K562 (cell line): ENCODE data around the gene STK32C. TPM values are rescaled to one million over a fixed set of nuclear protein-coding genes. Genes with fewer than 3 reads are reported as not detected.

Experiments used
- ATAC-seq: fragments of 200-7000 bp; cut with Tn5 transposase; 3 replicates; pipeline ENCODE4 v1.9.1; 2020; ENCODE audit warnings: moderate library complexity
- BruUV-seq: library from RNA; stranded (reverse); fragments of 400-500 nt; replicated peaks from 2 replicates; lab custom pipeline; 2021; lab: Mats Ljungman, UMichigan
- CTCF ChIA-PET: fragments of 300-600 bp; formaldehyde crosslinking; extraction: SDS; loops from one replicate; lab custom pipeline; 2021; ENCODE audit warnings: low intra/inter-chr PET ratio; lab: Yijun Ruan, JAX
- POLR2A ChIA-PET: fragments of 300-600, 350-650 bp; sonication (Branson Sonifier 250); formaldehyde crosslinking; extraction: SDS; loops from one replicate; lab custom pipeline; 2021; ENCODE audit warnings: antibody characterized with exemption, inconsistent platforms; lab: Yijun Ruan, JAX
- DNase-seq, 4 experiments: peaks; one replicate each; pipeline versions ENCODE4 v3.0.0 to v3.0.0-alpha.2; 2011 to 2018; ENCODE audit warnings: low spot score in 3 of 4, mixed read lengths in 3 of 4; ENCODE audit errors: extremely low read depth in 1 of 4
- FAIRE-seq: peaks from 2 replicates; lab custom pipeline; 2011; peaks lifted over from hg19 to GRCh38; lab: Jason Lieb, UNC
- H2AFZ ChIP-seq: 2 replicates; pipeline ENCODE4 v1.6.0; 2011; ENCODE audit warnings: low read depth, low read length, control low read depth, inconsistent platforms
- H3K27ac ChIP-seq: fragments of 200-600 bp; 3 replicates; pipeline ENCODE4 v1.8.0; 2011; ENCODE audit warnings: low read depth, mild to moderate bottlenecking, control low read depth, inconsistent platforms, low read length, moderate library complexity, mixed read lengths; ENCODE audit errors: extremely low read depth
- H3K27me3 ChIP-seq, 2 experiments: fragments of 300-600 bp in 1 of 2; 2 replicates in 1 of 2; 3 replicates in 1 of 2; pipeline versions ENCODE4 v1.6.0 to v1.8.0; 2011; ENCODE audit warnings: inconsistent platforms in 2 of 2, low read length in 2 of 2, mild to moderate bottlenecking in 1 of 2, mixed read lengths in 1 of 2, moderate library complexity in 1 of 2; ENCODE audit not compliant: control insufficient read depth in 2 of 2, insufficient read depth in 2 of 2
- H3K36me3 ChIP-seq: fragments of 300-600 bp; 3 replicates; pipeline ENCODE4 v1.8.0; 2011; ENCODE audit warnings: mild to moderate bottlenecking, low read length, inconsistent platforms; ENCODE audit not compliant: control insufficient read depth, insufficient read depth
- H3K4me1 ChIP-seq, 2 experiments: fragments of 200-600 bp in 1 of 2; replicated peaks in 1 of 2; 2 replicates in 1 of 2; 3 replicates in 1 of 2; pipeline versions ENCODE4 v1.5.1 to v1.8.0; 2011; ENCODE audit warnings: inconsistent platforms in 2 of 2, low read length in 2 of 2, mild to moderate bottlenecking in 1 of 2, mixed read lengths in 1 of 2, moderate library complexity in 1 of 2; ENCODE audit not compliant: control insufficient read depth in 2 of 2, insufficient read depth in 2 of 2
- H3K4me2 ChIP-seq: 2 replicates; pipeline ENCODE4 v1.6.1; 2011; ENCODE audit warnings: low read length, control low read depth, inconsistent platforms, mixed read lengths; ENCODE audit not compliant: insufficient read depth
- H3K4me3 ChIP-seq: fragments of 200-600 bp; sonication (generic), shearing (Covaris generic); 2 replicates; pipeline ENCODE4 v1.5.1; 2016; ENCODE audit warnings: control low read depth, inconsistent platforms
- H3K79me2 ChIP-seq: fragments of 200-600 bp; 3 replicates; pipeline ENCODE4 v1.8.0; 2011; ENCODE audit warnings: low read length, inconsistent platforms; ENCODE audit not compliant: control insufficient read depth, insufficient read depth
- H3K9ac ChIP-seq, 2 experiments: 2 replicates each; pipeline versions ENCODE4 v1.6.0 to v1.6.1; 2011; ENCODE audit warnings: low read depth in 2 of 2, low read length in 2 of 2, control low read depth in 1 of 2, inconsistent platforms in 1 of 2, mild to moderate bottlenecking in 1 of 2, mixed read lengths in 1 of 2; ENCODE audit not compliant: insufficient read depth in 1 of 2
- H3K9me1 ChIP-seq: one replicate; pipeline ENCODE4 v1.6.0; 2011; ENCODE audit warnings: inconsistent platforms, mild to moderate bottlenecking, low read length, moderate library complexity; ENCODE audit not compliant: control insufficient read depth, insufficient read depth
- H3K9me3 ChIP-seq: replicated peaks from 2 replicates; pipeline ENCODE4 v1.5.1; 2011; ENCODE audit warnings: low read depth, low read length, inconsistent platforms; ENCODE audit not compliant: control insufficient read depth, insufficient read depth
- H4K20me1 ChIP-seq: replicated peaks from 2 replicates; pipeline ENCODE4 v1.6.1; 2011; ENCODE audit warnings: low read length, inconsistent platforms, mixed read lengths; ENCODE audit not compliant: control insufficient read depth, insufficient read depth
- FOXJ3 ChIP-seq: sonication (generic); formaldehyde crosslinking; IDR thresholded peaks from 2 replicates; pipeline ENCODE4 v1.4.0; 2020; ENCODE audit warnings: mild to moderate bottlenecking, missing genetic modification reagents
- HSF4 ChIP-seq: fragments of 250-450 bp; sonication (Bioruptor Pico); IDR thresholded peaks from 2 replicates; pipeline ENCODE4 v2.1.2; 2022; ENCODE audit warnings: mild to moderate bottlenecking, moderate library complexity, borderline replicate concordance
- RCOR1 ChIP-seq, 2 experiments: IDR thresholded peaks; 2 replicates each; pipeline ENCODE4 v1.6.1; 2012; ENCODE audit warnings: low read depth in 2 of 2, low read length in 2 of 2, borderline replicate concordance in 1 of 2, improper control_type of control experiment in 1 of 2
- UBTF ChIP-seq, 2 experiments: IDR thresholded peaks; 2 replicates each; pipeline ENCODE4 v1.6.1; 2012; ENCODE audit warnings: improper control_type of control experiment in 2 of 2, low read depth in 2 of 2, low read length in 2 of 2, borderline replicate concordance in 1 of 2
- ZHX1 ChIP-seq: fragments of 150-350 bp; conservative IDR thresholded peaks from 2 replicates; pipeline ENCODE4 v1.6.1; 2014; ENCODE audit warnings: low read length
- WGBS: fragments of 100-300 bp; shearing (Covaris generic); methylation state at CpG from one replicate; pipeline ENCODE4 v1.1.6; 2016; ENCODE audit warnings: low coverage, mixed read lengths; ENCODE audit not compliant: insufficient coverage; ENCODE audit errors: missing lambda C conversion rate; 5-methylcytosine and 5-hydroxymethylcytosine counted together
- in situ Hi-C: fragments of 300-500 bp; cut with MboI; formaldehyde crosslinking; loops from 4 replicates; pipeline ENCODE4 v1.15.0; 2018; ENCODE audit warnings: inconsistent platforms, mixed read lengths
- intact Hi-C: fragments of 100-400 bp; cut with micrococcal nuclease; formaldehyde crosslinking; loops from 2 replicates; pipeline ENCODE4 v1.14.2; 2022
- polyA plus RNA-seq, 8 experiments: library from polyadenylated mRNA; depleted of rRNA in 4 of 8; stranded (reverse) in 5 of 8; unstranded in 3 of 8; fragments of >200 nt; fragmentation: Nextera tagmentation in 2 of 8; fragmentation: Illumina TruSeq in 1 of 8; extraction: Ambion mirVana in 2 of 8; extraction: Trizol in 1 of 8; gene quantifications; 2 replicates each; pipeline versions ENCODE4 v1.2.1 to v1.2.3, GENCODE V29; 2011 to 2014; ENCODE audit warnings: inconsistent platforms in 1 of 8, missing spikeins in 1 of 8
- total RNA-seq, 7 experiments: library from RNA; depleted of rRNA in 6 of 7; stranded (reverse); fragments of >200 nt in 6 of 7; fragmentation: Illumina TruSeq in 2 of 7; extraction: Trizol in 2 of 7; gene quantifications; 2 replicates each; pipeline versions ENCODE4 v1.2.1 to v1.2.3, GENCODE V29; 2011 to 2021; ENCODE audit warnings: low replicate concordance in 1 of 7

STK32C gene
- total and polyA plus RNA-seq, 9 of the 15 experiments (the other 6 are each of a cell fraction or from before 2014, with no cell fraction given) = 1.5 to 20.9 (median 6.5) TPM

- Histone ChIP-seq H3K36me3 (no peaks in the 10 kb centered on the region), H3K9ac (no peak overlapping the region), H3K27me3 (peaks cover 0 to 24% of the 10 kb centered on the region in 2 experiments; a peak in 3 of 5 replicates), H4K20me1 (no peaks in the 10 kb centered on the region), H3K9me1 (no peaks in the 10 kb centered on the region), H3K4me3 (no peak overlapping the region), H2AFZ (no peak overlapping the region), H3K4me2 (no peak overlapping the region), H3K9me3 (0 out of 2 replicates have a peak, but pooled peaks cover 3% of the 10 kb centered on the region), H3K79me2 (no peaks in the 10 kb centered on the region), H3K4me1 (no peaks in the 10 kb centered on the region; a peak in 1 of 5 replicates), H3K27ac (no peak overlapping the region)
- ChIA-PET POLR2A (no interaction called here), CTCF (no interaction called here)
- TF ChIP-seq RCOR1 (IDR thresholded peaks at IDR 0.05; ENCODE audit: borderline replicate concordance in 1 of 2, low read depth in 2 of 2, low read length in 2 of 2) (no peak), ZHX1 (no peak), UBTF (IDR thresholded peaks at IDR 0.05; ENCODE audit: borderline replicate concordance in 1 of 2, low read depth in 2 of 2, low read length in 2 of 2) (no peak), FOXJ3 (no peak), HSF4 (CRISPR knock-in tag) (no peak)
- 0% methylated on average over 3 of the region's 6 CpGs for WGBS
- in situ Hi-C loops (no loop called here), intact Hi-C loops (no loop called here)
- BruUV-seq = no TSS peak
- ATAC-seq = no peak
- DNase-seq = no peak
- no peak for FAIRE-seq
These were observed 132.3 kb downstream of the STK32C start for GRCh38 chr10:132175408-132175807.
